Measurements from ENCODE around the gene LRRK2.
"Not testable (repeated sequence)": the region's sequence is repeated elsewhere in the genome, so short reads cannot be mapped to it uniquely, and the experiment has no call there.

The LRRK2 gene

GRCh38 chr12:40215982-40216381 lies 8.8 kb upstream of the LRRK2 start:
- no peak for DNase-seq

GRCh38 chr12:40216516-40217288 lies 8.1 kb upstream of the LRRK2 start:
- DNase-seq = no peak

GRCh38 chr12:40219760-40220159 lies 5.0 kb upstream of the LRRK2 start:
- DNase-seq = no peak

- DNase-seq = no peak
Measured at GRCh38 chr12:40222247-40222646, 2.5 kb upstream of the LRRK2 start.

GRCh38 chr12:40223646-40224045 lies 1.2 kb upstream of the LRRK2 start:
- DNase-seq = no peak

GRCh38 chr12:40225337-40225983 lies 663 bp downstream of the LRRK2 start:
- no peak for DNase-seq

GRCh38 chr12:40225984-40226602 lies 1.3 kb downstream of the LRRK2 start:
- DNase-seq = no peak

GRCh38 chr12:40226705-40227104 lies 1.9 kb downstream of the LRRK2 start:
- DNase-seq = no peak

- no peak for DNase-seq
Measured at GRCh38 chr12:40227447-40227846, 2.6 kb downstream of the LRRK2 start.

GRCh38 chr12:40228727-40229126 lies 3.9 kb downstream of the LRRK2 start:
- no peak for DNase-seq

- no peak for DNase-seq
Measured at GRCh38 chr12:40229690-40230651, 5.2 kb downstream of the LRRK2 start.

- no peak for DNase-seq
Measured at GRCh38 chr12:40232602-40233001, 7.8 kb downstream of the LRRK2 start.

GRCh38 chr12:40233741-40234367 lies 9.1 kb downstream of the LRRK2 start:
- no peak for DNase-seq

GRCh38 chr12:40236357-40236850 lies 11.6 kb downstream of the LRRK2 start:
- DNase-seq = no peak

- no peak for DNase-seq
Measured at GRCh38 chr12:40238266-40238902, 13.6 kb downstream of the LRRK2 start.

- no peak for DNase-seq
Measured at GRCh38 chr12:40238979-40239378, 14.2 kb downstream of the LRRK2 start.

- DNase-seq = no peak
Measured at GRCh38 chr12:40240779-40241178, 16.0 kb downstream of the LRRK2 start.

GRCh38 chr12:40241741-40242140 lies 16.9 kb downstream of the LRRK2 start:
- no peak for DNase-seq

- DNase-seq = not testable (repeated sequence)
Measured at GRCh38 chr12:40244526-40245156, 19.8 kb downstream of the LRRK2 start.

GRCh38 chr12:40248034-40248433 lies 23.2 kb downstream of the LRRK2 start:
- no peak for DNase-seq

All from activated T-cell treated with anti-CD3 and anti-CD28 coated beads, Interleukin-2, amount 50 U/mL, for 48 hours (primary cell).